HepG2 (cell line): ENCODE measurements around the gene HEXIM1. TPM values are rescaled to one million over a fixed set of nuclear protein-coding genes. Genes with fewer than 3 reads are reported as not detected.
A peak's percentile ranks its signal among the peaks of the same experiment; 100 is the strongest.

Experiments used
- ARID3A ChIP-seq: IDR thresholded peaks from 2 replicates; pipeline ENCODE4 v1.6.1; 2012; ENCODE audit warnings: low read depth, low read length, improper control_type of control experiment
- ARID4A ChIP-seq: sonication (generic); formaldehyde crosslinking; IDR thresholded peaks from 2 replicates; pipeline ENCODE4 v1.5.0; 2020; ENCODE audit warnings: mild to moderate bottlenecking, missing genetic modification reagents, borderline replicate concordance
- ATM ChIP-seq: fragments of 450-650 bp; IDR thresholded peaks from 2 replicates; pipeline ENCODE4 v1.7.1; 2017; ENCODE audit warnings: mild to moderate bottlenecking, borderline replicate concordance
- FOSL1 ChIP-seq: sonication (generic); formaldehyde crosslinking; IDR thresholded peaks from 2 replicates; pipeline ENCODE4 v1.9.0; 2021; ENCODE audit warnings: missing genetic modification reagents, borderline replicate concordance
- FOXK2 ChIP-seq: fragments of 450-650 bp; IDR thresholded peaks from 2 replicates; pipeline ENCODE4 v1.6.1; 2016
- HNRNPLL ChIP-seq: fragments of 200-400 bp; formaldehyde crosslinking; IDR thresholded peaks from 2 replicates; pipeline ENCODE4 v1.6.1; 2017; ENCODE audit warnings: mild to moderate bottlenecking, low read depth, low read length; ENCODE audit not compliant: poor library complexity, severe bottlenecking
- HOMEZ ChIP-seq: IDR thresholded peaks from 2 replicates; pipeline ENCODE4 v1.6.1; 2016; ENCODE audit warnings: low read depth
- IKZF1 ChIP-seq: fragments of 450-650 bp; IDR thresholded peaks from 2 replicates; pipeline ENCODE4 v1.7.1; 2016
- MIXL1 ChIP-seq: IDR thresholded peaks from 2 replicates; pipeline ENCODE4 v1.6.1; 2016
- PAXIP1 ChIP-seq: sonication (generic); formaldehyde crosslinking; conservative IDR thresholded peaks from 2 replicates; pipeline ENCODE4 v1.4.0; 2020; ENCODE audit warnings: mild to moderate bottlenecking, missing genetic modification reagents, moderate library complexity
- RFXANK ChIP-seq: IDR thresholded peaks from 2 replicates; pipeline ENCODE4 v1.6.1; 2016
- SP4 ChIP-seq: sonication (generic); formaldehyde crosslinking; IDR thresholded peaks from 2 replicates; pipeline ENCODE4 v1.8.1; 2023; ENCODE audit warnings: mild to moderate bottlenecking, missing genetic modification reagents
- SRSF9 ChIP-seq: fragments of 200-400 bp; formaldehyde crosslinking; IDR thresholded peaks from 2 replicates; pipeline ENCODE4 v1.6.1; 2018; ENCODE audit warnings: borderline replicate concordance, mild to moderate bottlenecking, low read depth, low read length; ENCODE audit not compliant: insufficient read depth, poor library complexity, severe bottlenecking
- ZBTB46 ChIP-seq: sonication (generic); formaldehyde crosslinking; IDR thresholded peaks from 2 replicates; pipeline ENCODE4 v1.4.0; 2020; ENCODE audit warnings: mild to moderate bottlenecking, missing genetic modification reagents, borderline replicate concordance
- ZNF138 ChIP-seq: sonication (generic); formaldehyde crosslinking; IDR thresholded peaks from 2 replicates; pipeline ENCODE4 v1.5.0; 2020; ENCODE audit warnings: mild to moderate bottlenecking, low read depth, missing genetic modification reagents
- ZNF367 ChIP-seq: sonication (generic); formaldehyde crosslinking; IDR thresholded peaks from 2 replicates; pipeline ENCODE4 v1.4.0; 2020; ENCODE audit warnings: missing genetic modification reagents, borderline replicate concordance
- ZNF510 ChIP-seq: sonication (generic); formaldehyde crosslinking; IDR thresholded peaks from 2 replicates; pipeline ENCODE4 v1.4.0; 2020; ENCODE audit warnings: low read depth, mild to moderate bottlenecking, missing genetic modification reagents
- polyA plus RNA-seq, 8 experiments: library from polyadenylated mRNA; depleted of rRNA in 3 of 8; stranded (reverse) in 7 of 8; unstranded in 1 of 8; fragments of >200 nt; fragmentation: Illumina TruSeq in 4 of 8; extraction: Trizol in 4 of 8; gene quantifications; 2 replicates each; pipeline versions ENCODE4 v1.2.1 to v1.2.3, GENCODE V29; 2011 to 2016; ENCODE audit warnings: low read depth in 4 of 8, missing spikeins in 1 of 8, mixed read lengths in 1 of 8; ENCODE audit not compliant: insufficient read depth in 1 of 8
- total RNA-seq, 5 experiments: library from RNA; depleted of rRNA; stranded (reverse); fragments of >200 nt; fragmentation: Illumina TruSeq; extraction: Trizol; gene quantifications; 2 replicates each; pipeline ENCODE4 v1.2.3, GENCODE V29; 2016; ENCODE audit warnings: low read depth in 1 of 5

Gene HEXIM1
- total and polyA plus RNA-seq, 2 of the 13 experiments (the other 11 are each of a cell fraction or from before 2014, with no cell fraction given), result 10.5 to 16.6 TPM

GRCh38 chr17:45149037-45149668, 878 bp downstream of the HEXIM1 start (continued):
- peak; percentile 12; the same call in 1 of the 2 replicates for TF ChIP-seq PAXIP1 (CRISPR knock-in tag)
- no peak; the same call in 1 of the 2 replicates for TF ChIP-seq HOMEZ (CRISPR knock-in tag)
- no peak for TF ChIP-seq IKZF1
- no peak for TF ChIP-seq ZNF367 (CRISPR knock-in tag)
- no peak for TF ChIP-seq ZNF138 (CRISPR knock-in tag)
- TF ChIP-seq RFXANK, result peak; percentile 22; the same call in 1 of the 2 replicates
- no peak for TF ChIP-seq ARID3A
- TF ChIP-seq SRSF9, result no peak
- no peak for TF ChIP-seq ZBTB46 (CRISPR knock-in tag)
- TF ChIP-seq FOXK2, result no peak
- TF ChIP-seq ARID4A, result no peak
- no peak for TF ChIP-seq ZNF510 (CRISPR knock-in tag)
- TF ChIP-seq SP4 (CRISPR knock-in tag), result 0 out of 2 replicates have a peak, but pooled peaks have one; percentile 3
- peak; percentile 23 for TF ChIP-seq MIXL1 (CRISPR knock-in tag)
- TF ChIP-seq HNRNPLL, result no peak
- TF ChIP-seq ATM, result no peak
- TF ChIP-seq FOSL1, result no peak
